Measurements from ENCODE around the gene TLE4.

The TLE4 gene

GRCh38 chr9:79615038-79615437 lies 43.3 kb downstream of the TLE4 start:
- no peak overlapping the region for H3K27ac ChIP-seq (ENCODE audit: low read length)
- no peaks in the 10 kb centered on the region for H3K9me2 ChIP-seq (replicated peaks; ENCODE audit: insufficient read depth, low read length)
- no peaks in the 10 kb centered on the region for H4K20me1 ChIP-seq (ENCODE audit: insufficient read depth, low read length)
- no peak overlapping the region for H3K4me3 ChIP-seq (ENCODE audit: low read length)
- no peaks in the 10 kb centered on the region for H3K79me2 ChIP-seq (ENCODE audit: low read length)
- no peak overlapping the region for H3K4me2 ChIP-seq (ENCODE audit: low read depth, low read length)
- H3K4me1 ChIP-seq (ENCODE audit: low read length), result no peaks in the 10 kb centered on the region
- no peak overlapping the region for H3K9ac ChIP-seq (ENCODE audit: low read length)
- no peaks in the 10 kb centered on the region for H3F3A ChIP-seq (ENCODE audit: insufficient read depth, low read length)
- H3K36me3 ChIP-seq (replicated peaks; ENCODE audit: insufficient read depth, low read length), result no peaks in the 10 kb centered on the region
- no peak overlapping the region for H2AFZ ChIP-seq (ENCODE audit: low read length)
- TF ChIP-seq CTCF (IDR thresholded peaks at IDR 0.05; ENCODE audit: low read length), result no peak
- no peaks in the 10 kb centered on the region for H3K27me3 ChIP-seq (replicated peaks; ENCODE audit: insufficient read depth, low read length)
- DNase-seq, result no peak
- no peaks in the 10 kb centered on the region for H3K9me3 ChIP-seq (replicated peaks; ENCODE audit: insufficient read depth, low read length)

GRCh38 chr9:79616013-79616412 lies 44.2 kb downstream of the TLE4 start:
- Histone ChIP-seq H3K4me1 (ENCODE audit: low read length) (no peaks in the 10 kb centered on the region), H3K27ac (ENCODE audit: low read length) (no peak overlapping the region), H3K9me3 (replicated peaks; ENCODE audit: insufficient read depth, low read length) (no peaks in the 10 kb centered on the region), H3K9me2 (replicated peaks; ENCODE audit: insufficient read depth, low read length) (no peaks in the 10 kb centered on the region), H3F3A (ENCODE audit: insufficient read depth, low read length) (no peaks in the 10 kb centered on the region), H3K79me2 (ENCODE audit: low read length) (no peaks in the 10 kb centered on the region), H3K4me3 (ENCODE audit: low read length) (no peak overlapping the region), H3K9ac (ENCODE audit: low read length) (no peak overlapping the region), H2AFZ (ENCODE audit: low read length) (no peak overlapping the region), H3K4me2 (ENCODE audit: low read depth, low read length) (no peak overlapping the region), H3K36me3 (replicated peaks; ENCODE audit: insufficient read depth, low read length) (no peaks in the 10 kb centered on the region), H3K27me3 (replicated peaks; ENCODE audit: insufficient read depth, low read length) (no peaks in the 10 kb centered on the region), H4K20me1 (ENCODE audit: insufficient read depth, low read length) (no peaks in the 10 kb centered on the region)
- no peak for DNase-seq
- TF ChIP-seq EZH2phosphoT487 (IDR thresholded peaks at IDR 0.05; ENCODE audit: low read length), result no peak
- TF ChIP-seq CTCF (IDR thresholded peaks at IDR 0.05; ENCODE audit: low read length), result no peak
- no peak for TF ChIP-seq EZH2 (optimal IDR thresholded peaks at IDR 0.05; ENCODE audit: low read depth, low read length)

DNA sequence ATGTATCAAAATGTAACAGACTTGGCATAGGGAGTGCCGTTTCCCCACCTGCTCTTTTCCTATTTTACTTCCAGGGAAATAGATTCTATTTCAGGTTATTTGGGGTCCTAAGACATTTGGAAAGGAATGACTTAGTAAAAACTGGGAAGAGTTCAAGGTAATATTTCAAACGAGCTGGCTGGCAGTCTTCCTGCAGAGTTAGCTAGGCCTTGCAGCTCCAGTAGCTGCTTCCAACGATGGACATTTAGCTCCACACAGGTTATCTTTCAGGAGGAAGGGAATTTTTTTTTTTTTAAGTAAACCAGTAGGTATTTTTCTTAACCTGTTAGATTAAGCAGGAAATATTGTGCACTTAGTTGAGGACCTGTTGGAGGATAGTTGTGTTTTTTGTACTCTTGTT lies 45.2 kb downstream of the TLE4 start:
- H3F3A ChIP-seq (ENCODE audit: insufficient read depth, low read length), result no peaks in the 10 kb centered on the region
- no peak overlapping the region for H3K4me3 ChIP-seq (ENCODE audit: low read length)
- H3K9me2 ChIP-seq (replicated peaks; ENCODE audit: insufficient read depth, low read length), result no peaks in the 10 kb centered on the region
- no peaks in the 10 kb centered on the region for H3K9me3 ChIP-seq (replicated peaks; ENCODE audit: insufficient read depth, low read length)
- H4K20me1 ChIP-seq (ENCODE audit: insufficient read depth, low read length), result no peaks in the 10 kb centered on the region
- H2AFZ ChIP-seq (ENCODE audit: low read length), result no peak overlapping the region
- H3K4me2 ChIP-seq (ENCODE audit: low read depth, low read length), result no peak overlapping the region
- H3K4me1 ChIP-seq (ENCODE audit: low read length), result no peaks in the 10 kb centered on the region
- no peaks in the 10 kb centered on the region for H3K79me2 ChIP-seq (ENCODE audit: low read length)
- no peak overlapping the region for H3K27ac ChIP-seq (ENCODE audit: low read length)
- H3K36me3 ChIP-seq (replicated peaks; ENCODE audit: insufficient read depth, low read length), result no peaks in the 10 kb centered on the region
- no peaks in the 10 kb centered on the region for H3K27me3 ChIP-seq (replicated peaks; ENCODE audit: insufficient read depth, low read length)
- no peak overlapping the region for H3K9ac ChIP-seq (ENCODE audit: low read length)
- TF ChIP-seq CTCF (IDR thresholded peaks at IDR 0.05; ENCODE audit: low read length) (no peak), EZH2phosphoT487 (IDR thresholded peaks at IDR 0.05; ENCODE audit: low read length) (no peak), EZH2 (optimal IDR thresholded peaks at IDR 0.05; ENCODE audit: low read depth, low read length) (no peak)
- no peak for DNase-seq

GRCh38 chr9:79617395-79617794 lies 45.6 kb downstream of the TLE4 start:
- H4K20me1 ChIP-seq (ENCODE audit: insufficient read depth, low read length), result no peaks in the 10 kb centered on the region

More at GRCh38 chr9:79617395-79617794, 45.6 kb downstream of the TLE4 start:
- Histone ChIP-seq H3K9ac (ENCODE audit: low read length) (no peak overlapping the region), H3K4me2 (ENCODE audit: low read depth, low read length) (no peak overlapping the region), H3K36me3 (replicated peaks; ENCODE audit: insufficient read depth, low read length) (no peaks in the 10 kb centered on the region), H3K27me3 (replicated peaks; ENCODE audit: insufficient read depth, low read length) (no peaks in the 10 kb centered on the region), H3F3A (ENCODE audit: insufficient read depth, low read length) (no peaks in the 10 kb centered on the region), H3K9me2 (replicated peaks; ENCODE audit: insufficient read depth, low read length) (no peaks in the 10 kb centered on the region), H2AFZ (ENCODE audit: low read length) (no peak overlapping the region), H3K79me2 (ENCODE audit: low read length) (no peaks in the 10 kb centered on the region), H3K9me3 (replicated peaks; ENCODE audit: insufficient read depth, low read length) (no peaks in the 10 kb centered on the region), H3K27ac (ENCODE audit: low read length) (no peak overlapping the region), H3K4me1 (ENCODE audit: low read length) (no peaks in the 10 kb centered on the region), H3K4me3 (ENCODE audit: low read length) (no peak overlapping the region)
- no peak for TF ChIP-seq EZH2 (optimal IDR thresholded peaks at IDR 0.05; ENCODE audit: low read depth, low read length)
- TF ChIP-seq EZH2phosphoT487 (IDR thresholded peaks at IDR 0.05; ENCODE audit: low read length), result no peak
- no peak for TF ChIP-seq CTCF (IDR thresholded peaks at IDR 0.05; ENCODE audit: low read length)
- DNase-seq, result no peak
